Measurements from ENCODE around the gene ITGA11. TPM values are rescaled to one million over a fixed set of nuclear protein-coding genes. Genes with fewer than 3 reads are reported as not detected.
A peak's percentile ranks its signal among the peaks of the same experiment; 100 is the strongest.

The ITGA11 gene
- total RNA-seq, 1 experiment from 2014 or later = not detected

- in situ Hi-C loops (cut with HindIII; ENCODE audit: low pct_unique_long_range_greater_than_20kb, low sequenced_read_pairs) = no loop called here
- DNase-seq (ENCODE audit: low read depth) = no peak
Observed at GRCh38 chr15:68277131-68277602, 154.8 kb downstream of the ITGA11 start.

- in situ Hi-C loops (cut with HindIII; ENCODE audit: low pct_unique_long_range_greater_than_20kb, low sequenced_read_pairs) = no loop called here
- no peak for DNase-seq (ENCODE audit: low read depth)
Observed at GRCh38 chr15:68276668-68277067, 155.3 kb downstream of the ITGA11 start.

GRCh38 chr15:68275165-68275746, 156.7 kb downstream of the ITGA11 start:
- DNase-seq (ENCODE audit: low read depth) = no peak
- in situ Hi-C loops (cut with HindIII; ENCODE audit: low pct_unique_long_range_greater_than_20kb, low sequenced_read_pairs) = no loop called here

GRCh38 chr15:68274201-68274848, 157.6 kb downstream of the ITGA11 start:
- no peak for DNase-seq (ENCODE audit: low read depth)
- in situ Hi-C loops (cut with HindIII; ENCODE audit: low pct_unique_long_range_greater_than_20kb, low sequenced_read_pairs) = no loop called here

GRCh38 chr15:68272721-68273271, 159.2 kb downstream of the ITGA11 start:
- in situ Hi-C loops (cut with HindIII; ENCODE audit: low pct_unique_long_range_greater_than_20kb, low sequenced_read_pairs) = no loop called here
- no peak for DNase-seq (ENCODE audit: low read depth)

GRCh38 chr15:68271854-68272471, 160.0 kb downstream of the ITGA11 start:
- DNase-seq (ENCODE audit: low read depth) = peak; percentile 72
- in situ Hi-C loops (cut with HindIII; ENCODE audit: low pct_unique_long_range_greater_than_20kb, low sequenced_read_pairs) = no loop called here

- DNase-seq (ENCODE audit: low read depth) = no peak
- in situ Hi-C loops (cut with HindIII; ENCODE audit: low pct_unique_long_range_greater_than_20kb, low sequenced_read_pairs) = no loop called here
Observed at GRCh38 chr15:68268405-68268804, 163.6 kb downstream of the ITGA11 start.

- in situ Hi-C loops (cut with HindIII; ENCODE audit: low pct_unique_long_range_greater_than_20kb, low sequenced_read_pairs) = no loop called here
Observed at GRCh38 chr15:68265674-68266073, 166.3 kb downstream of the ITGA11 start.

GRCh38 chr15:68265081-68265480, 166.9 kb downstream of the ITGA11 start:
- DNase-seq (ENCODE audit: low read depth) = no peak
- in situ Hi-C loops (cut with HindIII; ENCODE audit: low pct_unique_long_range_greater_than_20kb, low sequenced_read_pairs) = no loop called here

More at GRCh38 chr15:68265674-68266073, 166.3 kb downstream of the ITGA11 start:
- DNase-seq (ENCODE audit: low read depth) = no peak

- in situ Hi-C loops (cut with HindIII; ENCODE audit: low pct_unique_long_range_greater_than_20kb, low sequenced_read_pairs) = no loop called here
- no peak for DNase-seq (ENCODE audit: low read depth)
Observed at GRCh38 chr15:68264282-68264681, 167.7 kb downstream of the ITGA11 start.

GRCh38 chr15:68262514-68263356, 169.2 kb downstream of the ITGA11 start:
- in situ Hi-C loops (cut with HindIII; ENCODE audit: low pct_unique_long_range_greater_than_20kb, low sequenced_read_pairs) = no loop called here
- DNase-seq (ENCODE audit: low read depth) = no peak

- in situ Hi-C loops (cut with HindIII; ENCODE audit: low pct_unique_long_range_greater_than_20kb, low sequenced_read_pairs) = no loop called here
- DNase-seq (ENCODE audit: low read depth) = no peak
Observed at GRCh38 chr15:68261980-68262379, 170.0 kb downstream of the ITGA11 start.

- in situ Hi-C loops (cut with HindIII; ENCODE audit: low pct_unique_long_range_greater_than_20kb, low sequenced_read_pairs) = no loop called here
- no peak for DNase-seq (ENCODE audit: low read depth)
Observed at GRCh38 chr15:68261241-68261640, 170.7 kb downstream of the ITGA11 start.

GRCh38 chr15:68259883-68260282, 172.1 kb downstream of the ITGA11 start:
- DNase-seq (ENCODE audit: low read depth) = no peak
- in situ Hi-C loops (cut with HindIII; ENCODE audit: low pct_unique_long_range_greater_than_20kb, low sequenced_read_pairs) = no loop called here

GRCh38 chr15:68258692-68259091, 173.3 kb downstream of the ITGA11 start:
- in situ Hi-C loops (cut with HindIII; ENCODE audit: low pct_unique_long_range_greater_than_20kb, low sequenced_read_pairs) = no loop called here
- no peak for DNase-seq (ENCODE audit: low read depth)

GRCh38 chr15:68256675-68257450, 175.1 kb downstream of the ITGA11 start:
- peak; percentile 95 for DNase-seq (ENCODE audit: low read depth)
- in situ Hi-C loops (cut with HindIII; ENCODE audit: low pct_unique_long_range_greater_than_20kb, low sequenced_read_pairs) = no loop called here

GRCh38 chr15:68252925-68253534, 178.9 kb downstream of the ITGA11 start:
- in situ Hi-C loops (cut with HindIII; ENCODE audit: low pct_unique_long_range_greater_than_20kb, low sequenced_read_pairs) = no loop called here
- peak; percentile 47 for DNase-seq (ENCODE audit: low read depth)

All from Caki2 (cell line).